ENCODE measurements around the gene OAT. TPM values are rescaled to one million over a fixed set of nuclear protein-coding genes. Genes with fewer than 3 reads are reported as not detected.
A peak's percentile ranks its signal among the peaks of the same experiment; 100 is the strongest.

The OAT gene
- polyA plus RNA-seq, 2 of the 4 experiments (the other 2 are of a cell fraction), result 81.3 to 97.6 TPM

- 35% methylated on average over 14 of the region's 16 CpGs for WGBS (ENCODE audit: missing lambda C conversion rate)
- no peaks in the 10 kb centered on the region for H3K9me3 ChIP-seq
- no peaks in the 10 kb centered on the region for H3K4me1 ChIP-seq
- DNase-seq (ENCODE audit: low read depth in 1 of 2, low spot score in 1 of 2), result peak in 1 of 2 experiments; percentile 34
- CTCF ChIA-PET, result interaction anchor here (0.9 to 24.7 kb wide), 3 partner anchors 9 to 380 kb away, joined by 3 to 581 read pairs (median 42); no protein-coding TSS in a partner anchor
- no peak for FAIRE-seq
- no peak overlapping the region for H3K27ac ChIP-seq
- ATAC-seq, result peak; percentile 40 to 52; a peak in 4 of 6 replicates
- POLR2A ChIA-PET, result no interaction called here
- TF ChIP-seq KDM5A (IDR thresholded peaks at IDR 0.05) (no peak), HDAC2 (IDR thresholded peaks at IDR 0.05) (no peak), NPAS2 (CRISPR knock-in tag; IDR thresholded peaks at IDR 0.05; ENCODE audit: borderline replicate concordance) (no peak)
- no peak overlapping the region for H3K4me3 ChIP-seq
- H3K4me2 ChIP-seq, result 0 out of 3 replicates have a peak overlapping the region, but pooled peaks have one; percentile 26
Observed at GRCh38 chr10:124378881-124379471, 39.7 kb downstream of the OAT start.

- H3K9me3 ChIP-seq, result no peaks in the 10 kb centered on the region
- TF ChIP-seq NR3C1 (IDR thresholded peaks at IDR 0.05) (no peak), ATOH8 (CRISPR knock-in tag; IDR thresholded peaks at IDR 0.05; ENCODE audit: low read depth) (no peak), REST (IDR thresholded peaks at IDR 0.05) (no peak), USF2 (IDR thresholded peaks at IDR 0.05) (no peak), CTCF (IDR thresholded peaks at IDR 0.05) (no peak), KDM1A (IDR thresholded peaks at IDR 0.05; ENCODE audit: low read depth) (no peak), EHF (CRISPR knock-in tag; IDR thresholded peaks at IDR 0.05) (no peak), ZC3H11A (IDR thresholded peaks at IDR 0.05) (no peak)
- TF ChIP-seq, protein P1, sequence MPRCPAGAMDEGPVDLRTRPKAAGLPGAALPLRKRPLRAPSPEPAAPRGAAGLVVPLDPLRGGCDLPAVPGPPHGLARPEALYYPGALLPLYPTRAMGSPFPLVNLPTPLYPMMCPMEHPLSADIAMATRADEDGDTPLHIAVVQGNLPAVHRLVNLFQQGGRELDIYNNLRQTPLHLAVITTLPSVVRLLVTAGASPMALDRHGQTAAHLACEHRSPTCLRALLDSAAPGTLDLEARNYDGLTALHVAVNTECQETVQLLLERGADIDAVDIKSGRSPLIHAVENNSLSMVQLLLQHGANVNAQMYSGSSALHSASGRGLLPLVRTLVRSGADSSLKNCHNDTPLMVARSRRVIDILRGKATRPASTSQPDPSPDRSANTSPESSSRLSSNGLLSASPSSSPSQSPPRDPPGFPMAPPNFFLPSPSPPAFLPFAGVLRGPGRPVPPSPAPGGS (IDR thresholded peaks at IDR 0.05), result no peak
- WGBS (ENCODE audit: missing lambda C conversion rate), result 72% methylated on average over 7 of the region's 7 CpGs
- no peak overlapping the region for H3K4me3 ChIP-seq
- DNase-seq (ENCODE audit: low read depth in 1 of 2, low spot score in 1 of 2) (no peak), FAIRE-seq (no peak), ATAC-seq (no peak)
- ChIA-PET POLR2A (no interaction called here), CTCF (interaction anchor here (0.9 to 24.7 kb wide), 3 partner anchors 8 to 379 kb away, joined by 3 to 581 read pairs (median 42); no protein-coding TSS in a partner anchor)
- H3K4me2 ChIP-seq, result no peak overlapping the region
- H3K27ac ChIP-seq, result no peak overlapping the region
- H3K4me1 ChIP-seq, result no peaks in the 10 kb centered on the region
Observed at GRCh38 chr10:124378271-124378670, 40.5 kb downstream of the OAT start.

- DNase-seq (ENCODE audit: low read depth in 1 of 2, low spot score in 1 of 2), result no peak
- H3K4me1 ChIP-seq, result no peaks in the 10 kb centered on the region
- no peak overlapping the region for H3K27ac ChIP-seq
- no peak for FAIRE-seq
- POLR2A ChIA-PET, result no interaction called here
- TF ChIP-seq ELK1 (IDR thresholded peaks at IDR 0.05; ENCODE audit: low read depth, low read length), result no peak
- TF ChIP-seq REST (IDR thresholded peaks at IDR 0.05), result no peak
- no peak for TF ChIP-seq JUNB (IDR thresholded peaks at IDR 0.05)
- no peak for TF ChIP-seq SREBF2 (IDR thresholded peaks at IDR 0.05)
- H3K4me2 ChIP-seq, result no peak overlapping the region
- H3K9me3 ChIP-seq, result no peaks in the 10 kb centered on the region
- ATAC-seq, result no peak
- CTCF ChIA-PET, result interaction anchor here (2.8 to 3.8 kb wide), 2 partner anchors 12 to 382 kb away, joined by 10 to 17 read pairs; no protein-coding TSS in a partner anchor
- H3K4me3 ChIP-seq, result no peak overlapping the region
- WGBS (ENCODE audit: missing lambda C conversion rate), result 43% methylated on average over 8 of the region's 8 CpGs
Observed at GRCh38 chr10:124377101-124377500, 41.6 kb downstream of the OAT start.

Measured in A549 (cell line).